ENCODE measurements around the gene TSPAN16.
A peak's percentile ranks its signal among the peaks of the same experiment; 100 is the strongest.

Gene TSPAN16

GRCh38 chr19:11322269-11323024 is 26.5 kb downstream of the TSPAN16 start:
- in situ Hi-C loops (cut with MboI; ENCODE audit: low pct_unique_long_range_greater_than_20kb, low sequenced_read_pairs, unreplicated experiment) = no loop called here
- DNase-seq (ENCODE audit: low spot score) = no peak
- TF ChIP-seq CTCF (IDR thresholded peaks at IDR 0.05; ENCODE audit: extremely low read depth, insufficient read depth, missing control alignments) = no peak

- in situ Hi-C loops (cut with MboI; ENCODE audit: low pct_unique_long_range_greater_than_20kb, low sequenced_read_pairs, unreplicated experiment) = no loop called here
- DNase-seq (ENCODE audit: low spot score) = no peak
- no peak for TF ChIP-seq CTCF (IDR thresholded peaks at IDR 0.05; ENCODE audit: extremely low read depth, insufficient read depth, missing control alignments)
Measured at GRCh38 chr19:11323601-11324078, 27.7 kb downstream of the TSPAN16 start.

- in situ Hi-C loops (cut with MboI; ENCODE audit: low pct_unique_long_range_greater_than_20kb, low sequenced_read_pairs, unreplicated experiment) = no loop called here
- DNase-seq (ENCODE audit: low spot score) = peak; percentile 64
- no peak for TF ChIP-seq CTCF (IDR thresholded peaks at IDR 0.05; ENCODE audit: extremely low read depth, insufficient read depth, missing control alignments)
Measured at GRCh38 chr19:11324079-11324661, 28.2 kb downstream of the TSPAN16 start.

- in situ Hi-C loops (cut with MboI; ENCODE audit: low pct_unique_long_range_greater_than_20kb, low sequenced_read_pairs, unreplicated experiment) = no loop called here
Measured at GRCh38 chr19:11324748-11325389, 28.9 kb downstream of the TSPAN16 start.

GRCh38 chr19:11325544-11325943 is 29.6 kb downstream of the TSPAN16 start:
- DNase-seq (ENCODE audit: low spot score) = no peak
- TF ChIP-seq CTCF (IDR thresholded peaks at IDR 0.05; ENCODE audit: extremely low read depth, insufficient read depth, missing control alignments) = no peak
- in situ Hi-C loops (cut with MboI; ENCODE audit: low pct_unique_long_range_greater_than_20kb, low sequenced_read_pairs, unreplicated experiment) = no loop called here

More at GRCh38 chr19:11324748-11325389, 28.9 kb downstream of the TSPAN16 start:
- no peak for DNase-seq (ENCODE audit: low spot score)
- TF ChIP-seq CTCF (IDR thresholded peaks at IDR 0.05; ENCODE audit: extremely low read depth, insufficient read depth, missing control alignments) = no peak

- in situ Hi-C loops (cut with MboI; ENCODE audit: low pct_unique_long_range_greater_than_20kb, low sequenced_read_pairs, unreplicated experiment) = no loop called here
- TF ChIP-seq CTCF (IDR thresholded peaks at IDR 0.05; ENCODE audit: extremely low read depth, insufficient read depth, missing control alignments) = no peak
- DNase-seq (ENCODE audit: low spot score) = no peak
Measured at GRCh38 chr19:11330127-11330526, 34.2 kb downstream of the TSPAN16 start.
